HG03378 (cell line): ENCODE measurements around the gene APEH.

Experiments
- ATAC-seq: cut with Tn5 transposase; IDR thresholded peaks from one replicate; pipeline ENCODE4 v1.9.1; 2021; ENCODE audit warnings: mild to moderate bottlenecking, moderate library complexity; ENCODE audit not compliant: unreplicated experiment

Gene APEH

GRCh38 chr3:49650177-49650576 lies 24.0 kb upstream of the APEH start:
- ATAC-seq, result no peak

GRCh38 chr3:49650637-49651036 lies 23.5 kb upstream of the APEH start:
- ATAC-seq, result no peak

GRCh38 chr3:49652218-49652902 lies 21.8 kb upstream of the APEH start:
- no peak for ATAC-seq

- no peak for ATAC-seq
Measured at GRCh38 chr3:49652903-49653415, 21.2 kb upstream of the APEH start.

- no peak for ATAC-seq
Measured at GRCh38 chr3:49653621-49654020, 20.5 kb upstream of the APEH start.

- ATAC-seq, result no peak
Measured at GRCh38 chr3:49654176-49654825, 19.9 kb upstream of the APEH start.

- ATAC-seq, result no peak
Measured at GRCh38 chr3:49654955-49655556, 19.1 kb upstream of the APEH start.

- ATAC-seq, result no peak
Measured at GRCh38 chr3:49655731-49656285, 18.3 kb upstream of the APEH start.

- ATAC-seq, result no peak
Measured at GRCh38 chr3:49656541-49657112, 17.5 kb upstream of the APEH start.

- ATAC-seq, result no peak
Measured at GRCh38 chr3:49657208-49657915, 16.8 kb upstream of the APEH start.

GRCh38 chr3:49658711-49659110 lies 15.4 kb upstream of the APEH start:
- no peak for ATAC-seq

- ATAC-seq, result no peak
Measured at GRCh38 chr3:49659756-49660155, 14.4 kb upstream of the APEH start.

GRCh38 chr3:49661281-49661680 lies 12.9 kb upstream of the APEH start:
- no peak for ATAC-seq

- ATAC-seq, result no peak
Measured at GRCh38 chr3:49662021-49662420, 12.1 kb upstream of the APEH start.

GRCh38 chr3:49662720-49663413 lies 11.3 kb upstream of the APEH start:
- no peak for ATAC-seq

- ATAC-seq, result no peak
Measured at GRCh38 chr3:49663831-49664230, 10.3 kb upstream of the APEH start.

GRCh38 chr3:49664300-49664699 lies 9.9 kb upstream of the APEH start:
- ATAC-seq, result no peak

GRCh38 chr3:49665822-49666519 lies 8.2 kb upstream of the APEH start:
- ATAC-seq, result no peak

GRCh38 chr3:49666592-49666991 lies 7.6 kb upstream of the APEH start:
- no peak for ATAC-seq
